ENCODE data around the gene PTPN21. TPM values are rescaled to one million over a fixed set of nuclear protein-coding genes. Genes with fewer than 3 reads are reported as not detected.

PTPN21 gene
- total and polyA plus RNA-seq, 2 donors (not counting 3 experiments of a cell fraction or from before 2014, with no cell fraction given): 9.2 to 16.1 TPM

GRCh38 chr14:88476825-88477224, 78.0 kb downstream of the PTPN21 start:
- no peaks in the 10 kb centered on the region for H3K27me3 ChIP-seq (ENCODE audit: control insufficient read depth in 2 of 2, insufficient read depth in 2 of 2, low read length in 2 of 2)
- no peak overlapping the region for H3K4me3 ChIP-seq (replicated peaks in 1 of 3; ENCODE audit: insufficient read depth in 1 of 3, low read depth in 1 of 3, low read length in 3 of 3)
- DNase-seq (ENCODE audit: low read depth, low spot score) (no peak), FAIRE-seq (peak; percentile 28)
- CTCF ChIA-PET: no interaction called here
- peaks cover 4 to 9% of the 10 kb centered on the region in 2 experiments for H3K36me3 ChIP-seq (ENCODE audit: control insufficient read depth in 2 of 2, extremely low read depth in 1 of 2, insufficient read depth in 2 of 2, low read length in 2 of 2)
- no peak overlapping the region for H3K27ac ChIP-seq (ENCODE audit: insufficient read depth, low read depth, low read length)
- H4K20me1 ChIP-seq (replicated peaks; ENCODE audit: control insufficient read depth, extremely low read depth, insufficient read depth, low read length): no peaks in the 10 kb centered on the region
- POLR2A ChIA-PET: no interaction called here
- intact Hi-C loops (cut with micrococcal nuclease) (no loop called here), dilution Hi-C loops (cut with MboI; ENCODE audit: extremely low pct_ligation_motif_present, low sequenced_read_pairs) (no loop called here)
- H2AFZ ChIP-seq (ENCODE audit: low read depth, low read length): no peak overlapping the region
- no peak overlapping the region for H3K9ac ChIP-seq (replicated peaks; ENCODE audit: extremely low read depth, insufficient read depth, low read length)
- H3K4me2 ChIP-seq (ENCODE audit: insufficient read depth, low read length): no peak overlapping the region
- peaks cover 8% of the 10 kb centered on the region for H3K79me2 ChIP-seq (ENCODE audit: control insufficient read depth, insufficient read depth, low read length)
- H3K9me1 ChIP-seq (replicated peaks; ENCODE audit: control insufficient read depth, extremely low read depth, insufficient read depth, low read length): no peaks in the 10 kb centered on the region
- TF ChIP-seq MYC (IDR thresholded peaks at IDR 0.05; ENCODE audit: low read depth, low read length): no peak
- TF ChIP-seq EZH2 (IDR thresholded peaks at IDR 0.05; ENCODE audit: borderline replicate concordance, low read depth, low read length, severe bottlenecking): no peak
- no peak for TF ChIP-seq FOS (IDR thresholded peaks at IDR 0.05; ENCODE audit: borderline replicate concordance, insufficient read depth, low read length)
- no peak for TF ChIP-seq JUN (IDR thresholded peaks at IDR 0.05; ENCODE audit: borderline replicate concordance, insufficient read depth, insufficient read length, low read depth)
- TF ChIP-seq POLR2A (IDR thresholded peaks at IDR 0.05; ENCODE audit: low read depth, low read length): no peak
- TF ChIP-seq POLR2AphosphoS5 (IDR thresholded peaks at IDR 0.05; ENCODE audit: insufficient read depth, low read depth, low read length): no peak
- TF ChIP-seq CTCF (IDR thresholded peaks at IDR 0.05; ENCODE audit: extremely low read depth in 1 of 2, insufficient read depth in 1 of 2, low read depth in 1 of 2, low read length in 2 of 2): no peak
- no peak for TF ChIP-seq MAX (IDR thresholded peaks at IDR 0.05; ENCODE audit: insufficient read depth, insufficient read length)
- TF ChIP-seq GATA2 (IDR thresholded peaks at IDR 0.05; ENCODE audit: insufficient read depth, insufficient read length, low read depth, low read length): no peak
- no peaks in the 10 kb centered on the region for H3K9me3 ChIP-seq (replicated peaks; ENCODE audit: control insufficient read depth, insufficient read depth, low read length)
- no TSS peak for BruUV-seq (replicated peaks)
- H3K4me1 ChIP-seq (ENCODE audit: control insufficient read depth, extremely low read depth, insufficient read depth, low read length): no peaks in the 10 kb centered on the region

All from endothelial cell of umbilical vein (primary cell).